Tibial nerve (tissue), 4 donors: ENCODE measurements around the gene ZACN. TPM values are rescaled to one million over a fixed set of nuclear protein-coding genes. Genes with fewer than 3 reads are reported as not detected.

Experiments
- DNase-seq, 2 donors: peaks; one replicate each; pipeline ENCODE4 v3.0.0-alpha.2; 2019; ENCODE audit warnings: low spot score in 2 of 2
- H3K27ac ChIP-seq, 4 donors: fragments of 200-600 bp; sonication (generic) in 3 of 4; one replicate each; pipeline ENCODE4 v1.5.1; 2017 to 2019; ENCODE audit warnings: mild to moderate bottlenecking in 1 of 4
- H3K27me3 ChIP-seq, 2 donors: fragments of 200-600 bp; sonication (generic) in 1 of 2; one replicate each; pipeline versions ENCODE4 v1.5.1 to v1.6.0; 2017 to 2019
- H3K36me3 ChIP-seq, 3 donors: fragments of 200-600 bp; sonication (generic); one replicate each; pipeline ENCODE4 v1.5.1; 2018 to 2019
- H3K4me1 ChIP-seq, 4 donors: fragments of 200-600 bp; sonication (generic) in 3 of 4; one replicate each; pipeline ENCODE4 v1.5.1; 2017 to 2019
- H3K4me3 ChIP-seq, 4 donors: fragments of 200-600 bp; sonication (generic) in 3 of 4; one replicate each; pipeline ENCODE4 v1.5.1; 2017 to 2019; ENCODE audit warnings: mild to moderate bottlenecking in 1 of 4, moderate library complexity in 1 of 4
- H3K9me3 ChIP-seq, 4 donors: fragments of 200-600 bp; sonication (generic) in 3 of 4; one replicate each; pipeline ENCODE4 v1.5.1; 2017 to 2019
- CTCF ChIP-seq, 5 experiments: fragments of 200-600 bp in 3 of 5; fragments of 450-650 bp in 2 of 5; sonication (generic) in 3 of 5; IDR thresholded peaks; one replicate each; pipeline ENCODE4 v1.5.1; 2016 to 2019; ENCODE audit warnings: antibody characterized with exemption in 5 of 5, mild to moderate bottlenecking in 3 of 5, moderate library complexity in 2 of 5
- EP300 ChIP-seq, 2 donors: sonication (generic); formaldehyde crosslinking; IDR thresholded peaks; one replicate each; pipeline ENCODE4 v1.6.1; 2017; ENCODE audit warnings: antibody characterized with exemption in 2 of 2, mild to moderate bottlenecking in 1 of 2
- POLR2A ChIP-seq, 2 donors: fragments of 450-650 bp; IDR thresholded peaks; one replicate each; pipeline ENCODE4 v1.6.1; 2017; ENCODE audit warnings: antibody characterized with exemption in 2 of 2, mild to moderate bottlenecking in 2 of 2, moderate library complexity in 2 of 2
- WGBS, 2 donors: methylation state at CpG; one replicate each; pipeline ENCODE4 v1.1.5; 2018; 5-methylcytosine and 5-hydroxymethylcytosine counted together
- total RNA-seq, 4 donors: library from RNA; depleted of rRNA; stranded (reverse); fragments of >200 nt; gene quantifications; one replicate each; pipeline ENCODE4 v1.1.0, GENCODE V29; 2016

Gene ZACN
- total RNA-seq, 4 donors from 2014 or later: not detected

- TF ChIP-seq CTCF (IDR thresholded peaks at IDR 0.05): no peak
- TF ChIP-seq EP300 (IDR thresholded peaks at IDR 0.05): no peak
- no peak for TF ChIP-seq POLR2A (IDR thresholded peaks at IDR 0.05)
- Histone ChIP-seq H3K9me3 (no peaks in the 10 kb centered on the region), H3K36me3 (peaks cover 0 to 99% (median 47%) of the 10 kb centered on the region in 3 donors), H3K27me3 (no peaks in the 10 kb centered on the region), H3K4me1 (no peaks in the 10 kb centered on the region), H3K27ac (no peak overlapping the region), H3K4me3 (no peak overlapping the region)
- DNase-seq: no peak
- 60 to 66% methylated on average over 23 of the region's 23 CpGs for WGBS, 2 donors
Measured at GRCh38 chr17:76091526-76092286, 12.7 kb downstream of the ZACN start.

- H3K36me3 ChIP-seq: peaks cover 0 to 99% (median 48%) of the 10 kb centered on the region in 3 donors
- H3K27me3 ChIP-seq: no peaks in the 10 kb centered on the region
- DNase-seq: no peak
- H3K9me3 ChIP-seq: no peaks in the 10 kb centered on the region
- WGBS, 2 donors: 93 to 96% methylated on average over 18 to 20 of the region's 20 CpGs
- H3K4me3 ChIP-seq: no peak overlapping the region
- H3K4me1 ChIP-seq: no peaks in the 10 kb centered on the region
- TF ChIP-seq EP300 (IDR thresholded peaks at IDR 0.05) (no peak), POLR2A (IDR thresholded peaks at IDR 0.05) (no peak), CTCF (IDR thresholded peaks at IDR 0.05) (no peak)
- H3K27ac ChIP-seq: no peak overlapping the region
Measured at GRCh38 chr17:76092526-76093413, 13.8 kb downstream of the ZACN start.

GRCh38 chr17:76094046-76094445 is 15.1 kb downstream of the ZACN start:
- no peaks in the 10 kb centered on the region for H3K4me1 ChIP-seq
- 86 to 93% methylated on average over 11 of the region's 11 CpGs for WGBS, 2 donors
- H3K36me3 ChIP-seq: peaks cover 0 to 99% (median 37%) of the 10 kb centered on the region in 3 donors
- H3K27ac ChIP-seq: no peak overlapping the region
- no peaks in the 10 kb centered on the region for H3K27me3 ChIP-seq
- DNase-seq: no peak
- H3K4me3 ChIP-seq: no peak overlapping the region
- TF ChIP-seq CTCF (IDR thresholded peaks at IDR 0.05) (no peak), EP300 (IDR thresholded peaks at IDR 0.05) (no peak), POLR2A (IDR thresholded peaks at IDR 0.05) (no peak)
- no peaks in the 10 kb centered on the region for H3K9me3 ChIP-seq

DNA sequence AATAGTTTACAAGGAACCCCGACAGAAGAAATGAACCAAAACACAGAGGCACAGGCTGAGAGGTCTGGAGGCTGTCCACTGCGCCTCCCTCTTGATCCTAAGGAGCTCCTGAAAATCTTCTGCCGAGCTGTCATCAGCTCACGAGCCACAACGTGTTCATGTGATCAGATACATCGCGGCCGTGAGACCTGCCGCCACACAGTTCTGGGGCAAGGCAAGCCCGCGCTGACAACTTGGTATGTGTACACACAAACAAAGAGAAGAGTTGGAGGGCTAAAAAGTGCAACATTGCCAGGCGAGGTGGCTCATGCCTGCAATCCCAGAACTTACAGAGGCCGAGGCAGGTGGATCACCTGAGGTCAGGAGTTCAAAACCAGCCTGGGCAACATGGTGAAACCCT is 17.0 kb downstream of the ZACN start:
- peaks cover 0 to 99% (median 25%) of the 10 kb centered on the region in 3 donors for H3K36me3 ChIP-seq
- H3K27me3 ChIP-seq: no peaks in the 10 kb centered on the region
- no peak for TF ChIP-seq CTCF (IDR thresholded peaks at IDR 0.05)
- TF ChIP-seq POLR2A (IDR thresholded peaks at IDR 0.05): no peak
- TF ChIP-seq EP300 (IDR thresholded peaks at IDR 0.05): no peak
- DNase-seq: no peak
- no peak overlapping the region for H3K4me3 ChIP-seq
- H3K9me3 ChIP-seq: no peaks in the 10 kb centered on the region
- no peak overlapping the region for H3K27ac ChIP-seq
- 80 to 94% methylated on average over 13 of the region's 13 CpGs for WGBS, 2 donors
- H3K4me1 ChIP-seq: no peaks in the 10 kb centered on the region
